ENCODE results near the gene C13orf46.
A peak's percentile ranks its signal among the peaks of the same experiment; 100 is the strongest.

C13orf46 gene

DNA sequence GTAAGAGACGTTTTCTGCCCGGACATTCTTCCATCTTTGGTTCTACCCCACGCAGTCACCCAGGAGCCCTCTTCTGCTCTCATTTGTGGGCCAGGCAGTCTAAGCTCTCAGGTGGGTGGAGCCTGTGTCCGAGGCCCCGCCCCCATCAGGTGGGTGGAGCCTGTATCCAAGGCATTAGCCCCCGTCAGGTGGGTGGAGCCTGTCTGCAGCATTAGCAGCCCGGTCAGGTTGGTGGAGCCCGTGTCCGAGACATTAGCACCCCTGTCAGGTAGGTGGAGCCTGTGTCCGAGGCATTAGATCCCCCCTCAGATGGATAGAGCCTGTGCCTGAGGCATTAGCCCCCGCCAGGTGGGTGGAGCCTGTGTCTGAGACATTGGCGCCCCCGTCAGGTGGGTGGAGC, 45.5 kb upstream of the C13orf46 start:
- POLR2A ChIA-PET (ENCODE audit: low non-redundant PET) = no interaction called here
- CTCF ChIA-PET = no interaction called here
- peak overlapping the region; percentile 95; the same call in 1 of the 2 replicates for H3K27ac ChIP-seq
- peak; percentile 33 for DNase-seq (ENCODE audit: low spot score)
- TF ChIP-seq, protein P1, sequence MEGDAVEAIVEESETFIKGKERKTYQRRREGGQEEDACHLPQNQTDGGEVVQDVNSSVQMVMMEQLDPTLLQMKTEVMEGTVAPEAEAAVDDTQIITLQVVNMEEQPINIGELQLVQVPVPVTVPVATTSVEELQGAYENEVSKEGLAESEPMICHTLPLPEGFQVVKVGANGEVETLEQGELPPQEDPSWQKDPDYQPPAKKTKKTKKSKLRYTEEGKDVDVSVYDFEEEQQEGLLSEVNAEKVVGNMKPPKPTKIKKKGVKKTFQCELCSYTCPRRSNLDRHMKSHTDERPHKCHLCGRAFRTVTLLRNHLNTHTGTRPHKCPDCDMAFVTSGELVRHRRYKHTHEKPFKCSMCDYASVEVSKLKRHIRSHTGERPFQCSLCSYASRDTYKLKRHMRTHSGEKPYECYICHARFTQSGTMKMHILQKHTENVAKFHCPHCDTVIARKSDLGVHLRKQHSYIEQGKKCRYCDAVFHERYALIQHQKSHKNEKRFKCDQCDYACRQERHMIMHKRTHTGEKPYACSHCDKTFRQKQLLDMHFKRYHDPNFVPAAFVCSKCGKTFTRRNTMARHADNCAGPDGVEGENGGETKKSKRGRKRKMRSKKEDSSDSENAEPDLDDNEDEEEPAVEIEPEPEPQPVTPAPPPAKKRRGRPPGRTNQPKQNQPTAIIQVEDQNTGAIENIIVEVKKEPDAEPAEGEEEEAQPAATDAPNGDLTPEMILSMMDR (conservative IDR thresholded peaks at IDR 0.05; ENCODE audit: low read depth) = no peak

DNA sequence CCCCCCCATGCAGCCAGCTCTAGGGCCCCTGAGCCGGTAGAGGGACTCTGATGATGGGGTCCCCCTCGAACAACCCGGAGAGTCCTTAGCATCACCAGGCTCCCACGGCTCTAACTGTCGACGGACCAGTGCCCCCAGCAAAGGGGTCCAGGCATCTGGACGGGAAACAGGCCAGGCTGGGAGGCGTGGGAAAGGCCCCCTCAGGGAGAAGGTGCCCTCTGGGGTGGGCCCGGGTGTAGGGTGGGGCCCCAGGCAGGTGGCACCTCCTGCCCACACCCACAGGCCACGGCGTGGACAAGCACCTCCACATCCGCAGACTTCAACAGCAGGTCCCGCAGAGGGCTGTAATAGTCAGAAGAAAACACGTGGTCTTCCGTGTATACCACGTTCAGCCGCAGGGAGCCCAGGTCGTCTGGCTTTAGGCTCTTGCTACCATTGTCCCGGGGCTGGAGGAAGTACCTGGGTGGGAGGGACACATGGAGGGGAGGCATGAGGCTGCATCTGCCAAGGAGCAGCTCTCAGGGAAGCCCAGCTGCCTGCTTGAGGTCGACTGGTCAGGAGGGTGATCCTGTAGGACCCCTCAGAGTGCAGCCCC, 44.7 kb upstream of the C13orf46 start:
- POLR2A ChIA-PET (ENCODE audit: low non-redundant PET) = no interaction called here
- CTCF ChIA-PET = no interaction called here
- TF ChIP-seq, protein P1 (conservative IDR thresholded peaks at IDR 0.05; ENCODE audit: low read depth) = no peak

DNA sequence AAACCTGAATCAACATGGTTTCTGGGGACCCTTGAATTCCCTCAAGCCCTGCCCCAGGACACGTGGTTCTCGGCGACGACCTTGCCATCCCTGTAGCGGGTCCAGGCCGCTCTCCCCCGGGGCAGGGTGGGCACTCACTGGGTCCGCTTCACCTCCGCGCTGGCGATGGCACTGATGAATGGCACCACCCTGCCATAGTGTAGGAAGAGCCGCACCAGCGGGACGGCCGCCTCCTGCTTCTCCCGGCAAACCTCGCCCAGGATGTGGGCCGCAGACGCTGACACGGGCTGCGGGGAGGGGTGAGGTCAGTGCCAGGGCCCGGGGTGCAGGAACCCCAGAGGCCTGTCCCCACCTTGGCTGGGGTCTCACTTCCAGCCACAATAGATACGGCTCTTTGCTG, 44.1 kb upstream of the C13orf46 start:
- ChIA-PET CTCF (no interaction called here), POLR2A (ENCODE audit: low non-redundant PET) (no interaction called here)
- peak overlapping the region; percentile 95 for H3K27ac ChIP-seq

More for the DNA sequence above, 44.7 kb upstream of the C13orf46 start:
- H3K27ac ChIP-seq = peak overlapping the region; percentile 95
- DNase-seq (ENCODE audit: low spot score) = no peak

DNA sequence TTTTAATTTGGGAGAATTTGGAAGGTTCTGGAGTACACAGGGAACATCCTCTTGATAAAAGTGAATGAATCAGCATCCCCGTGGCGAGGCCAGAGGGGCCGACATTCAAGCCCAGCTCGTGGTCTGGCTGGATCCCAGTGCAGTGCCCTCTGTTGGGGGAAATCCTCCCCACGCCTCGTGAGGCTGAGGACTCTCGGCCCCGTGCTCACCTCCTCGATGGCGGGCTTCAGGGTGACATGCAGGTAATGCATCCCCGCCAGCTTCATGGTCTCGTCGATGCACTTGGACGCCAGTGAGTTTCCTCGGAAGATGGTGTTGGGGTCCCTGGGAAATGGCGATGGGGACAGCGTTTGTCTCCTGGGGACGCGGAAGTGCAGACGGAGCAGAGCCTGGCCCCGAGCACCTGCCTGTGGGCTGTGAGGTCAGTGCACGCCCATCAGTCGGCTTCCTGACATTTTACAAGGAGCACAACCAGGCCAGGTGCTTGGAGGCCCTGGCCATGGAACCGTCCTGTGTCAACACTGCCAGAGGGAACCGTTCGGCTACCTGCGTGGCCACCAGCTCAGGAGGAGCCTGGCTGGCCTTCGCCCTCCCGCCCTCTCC, 43.3 kb upstream of the C13orf46 start:
- no peak for DNase-seq (ENCODE audit: low spot score)
- ChIA-PET POLR2A (ENCODE audit: low non-redundant PET) (no interaction called here), CTCF (interaction anchor here (0.6 kb wide), 1 partner anchor 21 kb away, joined by 5 read pairs; no protein-coding TSS in a partner anchor)
- peak overlapping the region; percentile 95 for H3K27ac ChIP-seq
- TF ChIP-seq, protein P1 (conservative IDR thresholded peaks at IDR 0.05; ENCODE audit: low read depth) = no peak

More for the DNA sequence above, 44.1 kb upstream of the C13orf46 start:
- no peak for DNase-seq (ENCODE audit: low spot score)
- TF ChIP-seq, protein P1 (conservative IDR thresholded peaks at IDR 0.05; ENCODE audit: low read depth) = no peak

DNA sequence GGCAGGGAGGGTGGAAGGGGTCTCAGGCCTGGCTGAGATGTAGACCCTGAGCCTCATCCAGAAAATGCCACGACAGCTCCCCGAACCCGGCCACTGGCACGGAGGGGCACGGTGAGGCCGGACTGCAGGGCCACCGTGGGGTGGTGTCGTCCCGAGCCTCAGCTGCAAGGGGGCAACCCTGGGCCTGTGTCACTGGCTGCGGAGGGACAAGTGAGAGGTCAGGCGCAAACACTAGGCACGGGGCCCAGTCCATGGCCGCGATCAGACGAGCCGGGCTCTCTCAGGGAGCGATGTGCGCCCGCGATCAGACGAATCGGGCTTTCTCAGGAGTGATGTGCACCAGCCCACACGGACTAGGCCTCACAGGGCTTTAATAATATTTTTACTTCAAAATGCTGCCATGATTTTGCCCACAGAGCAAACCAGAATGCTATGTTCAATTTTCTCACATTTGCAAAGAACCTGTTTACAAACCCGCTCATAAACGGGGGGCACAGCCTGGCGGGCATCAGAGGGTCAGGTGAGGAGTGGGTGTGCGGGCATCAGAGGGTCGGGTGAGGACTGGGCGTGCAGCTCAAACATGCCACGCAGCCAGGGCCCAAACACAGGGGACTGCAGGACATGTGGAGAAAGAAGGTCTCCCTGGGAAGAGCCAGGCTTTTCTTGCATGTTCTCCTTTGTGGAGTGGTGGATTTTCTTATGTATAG, 42.6 kb upstream of the C13orf46 start:
- peak overlapping the region; percentile 95 for H3K27ac ChIP-seq
- DNase-seq (ENCODE audit: low spot score) = no peak
- ChIA-PET POLR2A (ENCODE audit: low non-redundant PET) (no interaction called here), CTCF (interaction anchor here (0.6 kb wide), 1 partner anchor 20 kb away, joined by 5 read pairs; no protein-coding TSS in a partner anchor)
- TF ChIP-seq, protein P1 (conservative IDR thresholded peaks at IDR 0.05; ENCODE audit: low read depth) = no peak

DNA sequence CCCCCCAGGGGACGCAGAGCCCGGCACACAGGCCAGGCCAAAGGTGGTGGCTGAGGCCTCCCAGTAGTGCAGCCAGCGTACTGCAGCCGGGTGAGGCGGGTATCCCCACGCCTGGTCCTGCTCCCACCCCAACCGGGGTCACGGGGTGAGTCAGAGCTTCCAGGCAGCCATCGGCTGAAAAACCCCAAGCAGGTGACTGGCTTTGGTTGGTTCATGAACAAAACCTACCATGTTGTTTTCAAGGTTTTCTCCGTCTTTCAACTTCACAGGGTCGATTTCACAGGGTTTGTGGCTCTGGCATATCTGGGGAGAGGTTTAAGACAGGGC, 42.1 kb upstream of the C13orf46 start:
- DNase-seq (ENCODE audit: low spot score) = peak; percentile 26
- ChIA-PET POLR2A (ENCODE audit: low non-redundant PET) (no interaction called here), CTCF (interaction anchor here (0.6 kb wide), 1 partner anchor 115 kb away, joined by 3 read pairs; no protein-coding TSS in a partner anchor)
- peak overlapping the region; percentile 95 for H3K27ac ChIP-seq
- TF ChIP-seq, protein P1 (conservative IDR thresholded peaks at IDR 0.05; ENCODE audit: low read depth) = no peak

All from RWPE1 (cell line).